ENCODE data around the gene AMMECR1. TPM values are rescaled to one million over a fixed set of nuclear protein-coding genes. Genes with fewer than 3 reads are reported as not detected.

AMMECR1 gene
- total RNA-seq (2022) = 21.4 and 23.0 TPM in 2 replicates
- Bru-seq, nascent RNA = percentile 61 among the genes with signal in this experiment
- percentile 61 among the genes with signal in this experiment for BruChase-seq, experiment 1, labeled RNA remaining after a 2-hour chase
- percentile 64 among the genes with signal in this experiment for BruChase-seq, experiment 2, labeled RNA remaining after a 6-hour chase
- long read RNA-seq, full-length matches to known transcripts = 25 of 32 reads
- long read RNA-seq, partial matches to known transcripts = 0 of 32 reads
- long read RNA-seq, other reads (novel, unspliced or antisense) = 7 of 32 reads

DNA sequence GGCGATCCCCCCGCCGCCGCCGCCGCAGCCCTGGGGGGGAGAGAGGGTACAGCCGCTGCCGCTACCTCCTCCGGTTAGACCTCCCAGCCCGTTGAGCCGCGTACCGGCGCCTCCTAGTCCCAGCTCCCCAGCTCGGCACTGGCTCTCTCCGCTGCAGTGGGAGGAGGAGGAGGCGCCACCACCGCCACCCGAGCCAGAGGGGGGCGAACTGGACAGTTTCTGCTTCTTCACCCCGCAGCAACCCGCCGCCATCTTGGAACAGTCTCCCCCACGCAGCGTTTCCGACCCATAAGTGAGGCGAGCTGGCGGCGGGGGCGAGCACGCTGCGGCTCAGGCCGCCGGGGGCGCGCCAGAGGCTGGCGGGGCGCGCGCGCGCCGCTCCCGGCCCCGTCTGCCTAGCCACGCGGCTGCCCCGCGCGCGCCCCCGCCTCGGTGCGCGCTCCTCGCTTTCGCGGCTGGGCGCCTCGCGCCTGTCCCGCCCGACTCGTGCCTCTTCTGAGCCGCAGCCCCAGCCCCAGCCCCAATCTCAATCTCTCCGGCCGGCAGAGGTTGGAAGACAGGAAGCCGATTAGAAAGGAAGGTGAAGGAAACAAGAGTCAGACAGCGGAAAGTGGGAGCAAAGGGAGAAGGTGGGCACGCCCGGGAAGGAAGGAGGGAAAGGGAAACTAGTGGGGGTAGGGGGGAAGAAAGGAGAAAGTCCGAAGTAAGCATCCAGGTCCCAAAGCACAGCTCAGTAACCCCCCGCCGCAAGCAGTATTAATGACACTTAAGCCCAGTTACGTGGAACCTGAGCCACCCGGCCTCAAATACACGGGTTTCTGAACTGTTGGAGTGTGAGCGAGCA, at the start of gene AMMECR1:
Gene AMMECR1 (minus strand): TSS at position 266 of the 844 bp plus-strand sequence. CDS start 14 bp downstream, at position 252.
- BruUV-seq (replicated peaks) = no TSS peak
- peak within 1 kb of the TSS; percentile 95 for H3K27ac Mint-ChIP-seq (ENCODE audit: unreplicated experiment)
- H3K36me3 Mint-ChIP-seq (ENCODE audit: insufficient read depth, unreplicated experiment) = no peaks in the 10 kb centered on the region
- Histone ChIP-seq H3K27me3 (replicated peaks; ENCODE audit: control insufficient read depth, insufficient read depth, low read length) (no peaks in the 10 kb centered on the region), H3K9me3 (no peaks in the 10 kb centered on the region), H3K36me3 (ENCODE audit: control insufficient read depth, insufficient read depth, low read length) (no peaks in the 10 kb centered on the region), H3K4me1 (peaks cover 15% of the 10 kb centered on the region; the same call in 1 of the 2 replicates), H3K4me3 (ENCODE audit: low read depth, low read length) (peak within 1 kb of the TSS; percentile 49)
- H3K9me3 Mint-ChIP-seq (ENCODE audit: unreplicated experiment) = no peaks in the 10 kb centered on the region
- peaks cover 1% of the 10 kb centered on the region for H3K4me1 Mint-ChIP-seq (ENCODE audit: low read depth, unreplicated experiment)
- peak within 1 kb of the TSS; percentile 99 for H3K4me3 Mint-ChIP-seq (ENCODE audit: unreplicated experiment)
- H3K27me3 Mint-ChIP-seq (ENCODE audit: insufficient read depth, unreplicated experiment) = no peaks in the 10 kb centered on the region
- intact Hi-C loops (cut with micrococcal nuclease; ENCODE audit: unreplicated experiment) = loop anchor here (2.0 to 10.0 kb wide), 3 partner anchors 79 to 153 kb away; no protein-coding TSS in a partner anchor
- ChIA-PET POLR2A (no interaction called here), CTCF (interaction anchor here (0.7 to 1.6 kb wide), 3 partner anchors 94 to 157 kb away, joined by 3 to 4 read pairs (median 4); no protein-coding TSS in a partner anchor)
- DNase-seq = peak; percentile 72 to 83
- TF ChIP-seq, protein P1, sequence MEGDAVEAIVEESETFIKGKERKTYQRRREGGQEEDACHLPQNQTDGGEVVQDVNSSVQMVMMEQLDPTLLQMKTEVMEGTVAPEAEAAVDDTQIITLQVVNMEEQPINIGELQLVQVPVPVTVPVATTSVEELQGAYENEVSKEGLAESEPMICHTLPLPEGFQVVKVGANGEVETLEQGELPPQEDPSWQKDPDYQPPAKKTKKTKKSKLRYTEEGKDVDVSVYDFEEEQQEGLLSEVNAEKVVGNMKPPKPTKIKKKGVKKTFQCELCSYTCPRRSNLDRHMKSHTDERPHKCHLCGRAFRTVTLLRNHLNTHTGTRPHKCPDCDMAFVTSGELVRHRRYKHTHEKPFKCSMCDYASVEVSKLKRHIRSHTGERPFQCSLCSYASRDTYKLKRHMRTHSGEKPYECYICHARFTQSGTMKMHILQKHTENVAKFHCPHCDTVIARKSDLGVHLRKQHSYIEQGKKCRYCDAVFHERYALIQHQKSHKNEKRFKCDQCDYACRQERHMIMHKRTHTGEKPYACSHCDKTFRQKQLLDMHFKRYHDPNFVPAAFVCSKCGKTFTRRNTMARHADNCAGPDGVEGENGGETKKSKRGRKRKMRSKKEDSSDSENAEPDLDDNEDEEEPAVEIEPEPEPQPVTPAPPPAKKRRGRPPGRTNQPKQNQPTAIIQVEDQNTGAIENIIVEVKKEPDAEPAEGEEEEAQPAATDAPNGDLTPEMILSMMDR (IDR thresholded peaks at IDR 0.05; ENCODE audit: insufficient read depth in 1 of 2, low read depth in 1 of 2, low read length in 1 of 2, severe bottlenecking in 1 of 2, unreplicated experiment in 1 of 2) = no peak

DNA sequence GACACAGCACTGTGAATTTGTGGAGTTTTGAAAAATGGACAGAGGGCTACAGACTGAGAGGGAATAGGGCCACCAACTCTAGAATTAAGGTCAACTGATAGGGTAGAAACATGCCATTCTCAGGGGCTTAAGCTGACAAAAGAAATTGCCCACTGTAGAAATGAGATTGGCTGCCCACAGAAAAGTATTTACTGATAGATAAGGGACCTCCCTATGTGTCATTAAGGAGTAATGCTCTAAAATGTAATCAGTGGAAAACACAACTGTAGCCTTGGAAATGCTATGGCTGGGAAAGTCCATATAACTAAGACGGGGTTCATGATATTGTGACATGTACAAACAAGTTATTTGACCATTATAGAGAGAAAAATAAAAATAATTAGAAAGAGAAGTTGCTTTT, 45.4 kb upstream of the AMMECR1 start:
- Mint-ChIP-seq H3K9me3 (ENCODE audit: unreplicated experiment) (no peaks in the 10 kb centered on the region), H3K4me1 (ENCODE audit: low read depth, unreplicated experiment) (no peaks in the 10 kb centered on the region), H3K36me3 (ENCODE audit: insufficient read depth, unreplicated experiment) (no peaks in the 10 kb centered on the region), H3K27ac (ENCODE audit: unreplicated experiment) (no peak overlapping the region), H3K4me3 (ENCODE audit: unreplicated experiment) (no peak overlapping the region), H3K27me3 (ENCODE audit: insufficient read depth, unreplicated experiment) (no peaks in the 10 kb centered on the region)
- no TSS peak for BruUV-seq (replicated peaks)
- DNase-seq = no peak
- Histone ChIP-seq H3K4me1 (no peaks in the 10 kb centered on the region), H3K27me3 (replicated peaks; ENCODE audit: control insufficient read depth, insufficient read depth, low read length) (no peaks in the 10 kb centered on the region), H3K36me3 (ENCODE audit: control insufficient read depth, insufficient read depth, low read length) (no peaks in the 10 kb centered on the region), H3K9me3 (no peaks in the 10 kb centered on the region), H3K4me3 (ENCODE audit: low read depth, low read length) (no peak overlapping the region)
- intact Hi-C loops (cut with micrococcal nuclease; ENCODE audit: unreplicated experiment) = no loop called here
- POLR2A ChIA-PET = no interaction called here
- CTCF ChIA-PET = no interaction called here
- TF ChIP-seq, protein P1 (IDR thresholded peaks at IDR 0.05; ENCODE audit: insufficient read depth in 1 of 2, low read depth in 1 of 2, low read length in 1 of 2, severe bottlenecking in 1 of 2, unreplicated experiment in 1 of 2) = no peak

DNA sequence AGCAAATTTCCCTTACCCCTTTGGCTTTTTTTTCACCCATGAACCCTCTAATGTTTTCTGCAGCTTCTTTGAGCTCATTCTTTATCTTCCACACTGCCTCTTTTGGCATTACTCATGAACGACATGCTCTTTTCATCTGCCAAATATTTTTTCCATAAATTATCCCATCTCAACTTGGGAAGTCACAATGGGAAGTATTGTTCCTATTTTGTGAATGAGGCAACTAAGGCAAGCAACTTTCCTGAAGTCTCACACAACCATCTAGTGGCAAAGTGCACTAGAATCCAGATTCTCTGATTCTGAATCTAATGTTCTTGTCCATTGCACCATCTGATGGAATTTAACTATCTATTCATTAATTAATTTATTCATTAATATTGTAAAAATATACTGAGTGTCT, 41.4 kb upstream of the AMMECR1 start:
- Mint-ChIP-seq H3K27me3 (ENCODE audit: insufficient read depth, unreplicated experiment) (no peaks in the 10 kb centered on the region), H3K36me3 (ENCODE audit: insufficient read depth, unreplicated experiment) (no peaks in the 10 kb centered on the region), H3K4me3 (ENCODE audit: unreplicated experiment) (no peak overlapping the region), H3K9me3 (ENCODE audit: unreplicated experiment) (no peaks in the 10 kb centered on the region), H3K4me1 (ENCODE audit: low read depth, unreplicated experiment) (no peaks in the 10 kb centered on the region), H3K27ac (ENCODE audit: unreplicated experiment) (no peak overlapping the region)
- H3K4me3 ChIP-seq (ENCODE audit: low read depth, low read length) = no peak overlapping the region
- no peaks in the 10 kb centered on the region for H3K36me3 ChIP-seq (ENCODE audit: control insufficient read depth, insufficient read depth, low read length)
- DNase-seq = no peak
- CTCF ChIA-PET = no interaction called here
- intact Hi-C loops (cut with micrococcal nuclease; ENCODE audit: unreplicated experiment) = no loop called here
- BruUV-seq (replicated peaks) = no TSS peak
- TF ChIP-seq, protein P1 (IDR thresholded peaks at IDR 0.05; ENCODE audit: insufficient read depth in 1 of 2, low read depth in 1 of 2, low read length in 1 of 2, severe bottlenecking in 1 of 2, unreplicated experiment in 1 of 2) = no peak
- POLR2A ChIA-PET = no interaction called here
- H3K4me1 ChIP-seq = no peaks in the 10 kb centered on the region
- no peaks in the 10 kb centered on the region for H3K27me3 ChIP-seq (replicated peaks; ENCODE audit: control insufficient read depth, insufficient read depth, low read length)
- no peaks in the 10 kb centered on the region for H3K9me3 ChIP-seq
